ENCODE measurements around the gene ITPK1. TPM values are rescaled to one million over a fixed set of nuclear protein-coding genes. Genes with fewer than 3 reads are reported as not detected.

Gene ITPK1
- total RNA-seq, 1 experiment from 2014 or later, result 183 TPM

GRCh38 chr14:93046705-93047050 is 69.0 kb downstream of the ITPK1 start:
- DNase-seq (ENCODE audit: extremely low read depth, low read depth), result no peak

DNA sequence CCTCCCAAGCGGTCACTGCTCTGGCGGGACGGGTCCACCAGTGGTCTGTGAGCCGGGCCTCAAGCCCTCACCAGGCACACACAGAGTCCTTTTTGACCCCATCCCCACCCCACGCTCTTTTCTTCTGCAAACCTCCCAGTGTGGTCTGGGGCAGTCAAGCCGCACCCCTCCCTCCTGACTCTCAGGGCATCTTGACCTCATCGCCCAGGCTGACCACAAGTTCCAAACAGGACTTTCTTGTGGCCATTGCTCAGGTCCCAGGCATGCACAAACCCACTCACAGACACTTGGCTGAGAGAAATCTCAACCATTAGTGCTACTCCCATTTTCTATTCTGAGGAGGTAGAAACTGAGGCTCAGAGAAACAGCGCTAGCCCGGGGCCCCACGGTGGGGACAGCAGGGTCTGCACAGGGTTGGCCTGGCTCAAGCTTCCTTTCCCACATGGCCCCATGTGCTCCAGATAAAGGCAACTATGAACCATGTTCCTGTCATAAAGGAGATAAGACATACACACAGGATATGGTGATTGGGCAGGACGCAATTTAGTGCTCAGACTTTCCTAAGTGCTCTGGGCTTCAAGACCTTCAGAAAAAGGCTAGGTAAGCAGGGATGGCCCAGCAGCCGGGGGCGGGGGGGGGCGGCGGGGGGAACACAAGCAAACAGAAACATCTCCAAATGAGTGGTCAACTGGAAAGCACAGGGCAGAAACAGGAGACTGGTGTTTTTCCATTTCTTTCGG is 69.6 kb downstream of the ITPK1 start:
- DNase-seq (ENCODE audit: extremely low read depth, low read depth), result no peak

GRCh38 chr14:93045211-93045674 is 70.5 kb downstream of the ITPK1 start:
- no peak for DNase-seq (ENCODE audit: extremely low read depth, low read depth)

DNA sequence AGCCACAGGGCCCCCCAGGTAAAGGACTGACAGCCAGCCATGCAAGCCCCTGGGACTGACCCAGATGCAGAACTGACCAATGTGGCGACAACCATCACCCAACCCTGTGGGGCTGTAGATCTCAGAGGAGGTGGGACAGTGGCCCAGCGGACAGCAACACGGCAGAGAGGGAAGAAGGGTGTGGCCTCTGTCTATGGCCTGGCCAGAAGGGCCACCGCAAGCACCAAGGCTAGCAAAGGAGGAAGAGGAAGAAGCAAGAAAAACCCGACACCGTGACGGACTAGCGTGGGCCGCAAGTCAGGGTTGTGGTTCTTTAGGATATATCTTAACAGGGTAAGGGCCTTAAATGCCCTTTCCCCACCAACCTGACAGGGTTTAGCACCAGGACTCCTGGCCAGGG is 71.2 kb downstream of the ITPK1 start:
- no peak for DNase-seq (ENCODE audit: extremely low read depth, low read depth)

- DNase-seq (ENCODE audit: extremely low read depth, low read depth), result no peak
Observed at GRCh38 chr14:93044121-93044520, 71.6 kb downstream of the ITPK1 start.

GRCh38 chr14:93042968-93043940 is 72.5 kb downstream of the ITPK1 start:
- peak; percentile 15 for DNase-seq (ENCODE audit: extremely low read depth, low read depth)

DNA sequence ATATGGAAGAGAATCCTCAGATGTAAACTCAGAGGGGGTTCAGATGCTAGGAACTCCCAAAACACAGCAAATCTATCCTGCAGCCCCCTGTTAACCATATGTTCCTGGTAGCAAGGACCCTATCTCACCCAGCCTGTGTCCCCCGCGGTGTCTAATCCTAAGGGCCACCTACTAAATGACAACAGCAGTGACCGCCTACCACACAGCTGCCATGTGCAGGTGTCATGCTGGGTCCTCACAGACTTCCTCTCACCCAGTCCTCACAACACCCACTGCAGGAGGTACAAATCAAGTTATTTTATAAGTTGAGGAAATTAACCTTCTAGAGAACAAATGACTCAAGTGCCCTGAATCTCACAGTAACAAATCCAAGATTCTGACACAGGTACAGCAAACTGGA is 73.9 kb downstream of the ITPK1 start:
- DNase-seq (ENCODE audit: extremely low read depth, low read depth), result no peak

- no peak for DNase-seq (ENCODE audit: extremely low read depth, low read depth)
Observed at GRCh38 chr14:93040982-93041381, 74.7 kb downstream of the ITPK1 start.

DNA sequence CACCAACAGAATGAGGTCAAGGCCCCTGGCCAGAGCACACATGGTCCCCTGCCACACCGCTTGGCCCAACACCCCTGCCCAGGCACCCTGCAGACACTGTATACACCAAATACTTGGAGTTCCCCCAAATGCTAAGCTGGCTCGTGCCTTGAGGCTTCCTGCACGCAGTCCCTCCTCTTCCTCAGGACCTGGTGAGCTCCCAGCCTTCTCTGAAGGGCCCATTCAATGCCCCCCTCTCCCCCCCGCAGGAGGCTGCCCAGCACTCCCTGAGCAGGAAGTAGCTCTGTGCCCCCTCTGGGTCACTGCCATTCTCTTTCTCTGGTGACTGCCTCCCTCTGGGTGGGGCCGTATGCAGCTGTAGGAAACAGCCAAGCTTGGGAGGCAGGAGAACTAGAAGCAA is 75.3 kb downstream of the ITPK1 start:
- DNase-seq (ENCODE audit: extremely low read depth, low read depth), result no peak

DNA sequence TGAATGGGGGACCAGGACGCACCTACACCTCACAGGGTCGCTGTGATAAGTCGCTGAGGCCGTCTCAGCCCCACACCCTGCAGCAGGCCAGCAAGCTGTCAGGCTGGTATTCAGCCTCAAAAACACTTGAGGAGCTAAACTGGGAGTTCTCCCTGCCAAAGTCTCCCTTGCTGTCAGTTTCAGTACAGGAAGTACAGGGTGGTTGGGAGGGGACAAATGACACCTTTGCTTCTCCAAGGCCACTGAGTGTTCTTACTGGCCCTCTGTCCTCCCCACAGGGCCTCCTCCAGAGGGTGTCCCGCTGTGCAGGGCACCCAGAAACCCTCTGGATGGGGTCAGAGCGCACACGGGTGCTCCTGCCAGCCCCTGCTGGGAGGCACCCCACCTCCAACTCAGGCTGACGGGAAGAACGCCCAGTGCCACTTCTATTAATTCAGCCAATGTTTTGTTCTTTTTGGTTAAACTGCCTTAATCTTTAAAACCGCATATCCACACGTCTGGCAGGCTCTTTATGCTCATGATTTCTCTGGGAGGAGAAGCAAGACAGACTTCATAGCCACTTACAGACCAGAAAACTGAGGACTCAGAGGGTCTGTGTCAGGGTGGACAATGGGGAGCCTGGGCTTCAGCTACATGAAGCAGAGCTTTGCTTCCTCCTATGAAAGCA is 75.9 kb downstream of the ITPK1 start:
- DNase-seq (ENCODE audit: extremely low read depth, low read depth), result no peak

DNA sequence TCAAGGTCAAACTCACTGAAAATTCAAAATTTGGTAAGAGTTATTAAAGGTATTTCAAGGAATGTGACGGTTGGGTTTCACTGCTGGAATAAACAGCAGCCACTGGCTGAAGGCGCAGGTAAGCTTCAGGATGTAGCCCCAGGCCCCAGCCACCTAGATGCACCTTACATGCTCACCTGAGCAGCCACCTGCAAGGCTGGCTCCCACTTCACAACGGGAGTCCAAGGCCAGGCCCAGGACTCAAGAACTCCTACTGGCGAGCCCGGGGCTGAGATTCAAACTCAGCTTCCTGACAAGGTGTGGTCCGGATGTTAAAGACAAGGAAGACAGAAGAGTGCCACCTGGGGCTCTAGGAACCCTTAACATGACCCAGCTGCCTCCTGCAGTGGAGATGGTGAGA is 78.4 kb downstream of the ITPK1 start:
- DNase-seq (ENCODE audit: extremely low read depth, low read depth), result no peak

DNA sequence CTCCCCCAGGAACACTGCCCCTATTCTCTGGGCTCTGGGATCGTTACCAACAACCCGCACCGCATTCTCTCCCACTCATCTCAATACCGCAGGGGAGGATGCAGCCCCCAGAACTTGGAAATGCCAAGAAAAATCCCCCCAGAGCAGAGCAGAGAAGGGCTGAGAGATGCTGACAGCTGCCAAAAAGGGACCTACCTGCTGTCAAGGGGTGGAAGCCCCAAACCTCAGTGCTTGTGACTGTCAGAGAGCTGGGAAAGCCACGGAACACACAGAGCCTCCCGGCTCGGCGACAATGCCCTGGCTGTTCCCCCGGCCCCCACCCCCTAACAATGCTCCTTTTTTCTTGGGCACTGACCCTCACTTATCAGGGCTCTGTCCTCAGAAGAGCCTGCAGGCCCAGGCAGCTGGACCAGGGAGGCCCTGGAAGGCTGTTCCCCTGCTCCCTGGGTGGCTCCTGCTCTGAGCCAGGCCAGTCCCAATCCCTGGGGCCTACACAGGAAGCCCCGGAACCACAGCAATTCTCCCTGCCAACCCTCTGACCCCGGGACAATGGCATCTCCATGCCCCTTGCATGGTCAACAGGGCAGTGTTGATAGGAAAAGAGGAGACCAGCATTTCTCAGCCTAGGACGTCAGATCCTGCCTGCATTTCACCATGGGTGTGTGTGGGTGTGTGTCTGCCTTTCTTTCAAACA is 78.9 kb downstream of the ITPK1 start:
- no peak for DNase-seq (ENCODE audit: extremely low read depth, low read depth)

- DNase-seq (ENCODE audit: extremely low read depth, low read depth), result no peak
Observed at GRCh38 chr14:93035917-93036651, 79.6 kb downstream of the ITPK1 start.

- no peak for DNase-seq (ENCODE audit: extremely low read depth, low read depth)
Observed at GRCh38 chr14:93035585-93035916, 80.2 kb downstream of the ITPK1 start.

GRCh38 chr14:93034671-93034994 is 81.1 kb downstream of the ITPK1 start:
- no peak for DNase-seq (ENCODE audit: extremely low read depth, low read depth)

DNA sequence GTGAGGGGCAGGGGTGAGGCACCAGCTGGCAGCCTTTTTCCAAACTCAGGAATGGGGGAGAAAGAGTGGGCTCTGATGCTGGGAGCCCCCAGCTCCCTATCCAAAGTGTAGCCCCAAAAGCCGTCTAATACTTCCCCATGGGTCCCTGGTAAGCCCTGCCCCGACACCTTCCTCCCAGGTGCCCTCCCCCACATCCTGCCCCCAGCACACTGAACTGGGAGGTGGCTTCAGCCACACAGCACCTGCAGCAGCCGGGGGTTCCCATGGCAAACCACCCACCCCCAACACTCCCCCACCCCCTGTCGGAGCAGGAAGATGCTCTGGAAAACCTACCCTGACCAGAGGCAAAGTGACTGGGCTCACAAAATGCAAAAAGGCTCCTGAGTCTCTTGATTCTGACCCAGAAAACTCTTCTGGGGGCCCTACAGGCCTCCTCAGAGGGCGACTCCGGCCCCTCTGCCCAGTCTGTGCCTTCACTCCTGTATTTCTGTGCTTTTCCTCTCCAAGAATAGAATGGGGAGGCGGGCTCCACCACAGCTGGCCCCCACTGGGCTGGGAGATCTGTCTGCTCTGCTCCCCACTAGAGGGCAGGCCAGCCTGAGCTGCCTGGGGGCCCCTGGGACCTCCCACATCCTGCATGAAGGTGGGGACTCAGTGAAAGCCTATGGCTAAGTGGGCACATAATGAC is 81.6 kb downstream of the ITPK1 start:
- DNase-seq (ENCODE audit: extremely low read depth, low read depth), result no peak

GRCh38 chr14:93033084-93033982 is 82.4 kb downstream of the ITPK1 start:
- no peak for DNase-seq (ENCODE audit: extremely low read depth, low read depth)

DNA sequence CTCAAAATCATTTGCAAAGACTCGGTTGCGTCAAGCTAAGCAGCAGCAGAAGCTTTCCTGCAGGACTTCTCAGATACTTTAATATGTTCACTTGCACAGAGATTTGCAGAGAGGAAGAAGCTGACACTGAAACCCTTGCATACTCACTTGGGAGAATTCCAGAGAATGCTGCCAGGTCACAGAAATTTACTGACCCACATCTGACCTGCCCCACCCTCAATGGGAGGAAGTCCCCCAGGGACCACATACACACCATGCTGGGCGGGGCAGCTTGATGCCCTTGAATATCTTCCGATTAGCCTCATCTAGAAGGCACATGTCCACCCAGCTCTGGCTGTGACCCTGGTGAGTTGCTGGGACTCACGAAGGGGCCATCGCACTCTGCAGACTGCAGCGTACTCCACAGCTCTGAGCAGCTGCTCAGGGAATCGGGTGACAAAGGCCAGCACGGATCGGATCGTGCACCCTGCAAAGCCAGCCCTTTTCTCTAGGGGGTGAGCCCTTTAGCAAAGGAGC is 83.2 kb downstream of the ITPK1 start:
- peak; percentile 59 for DNase-seq (ENCODE audit: extremely low read depth, low read depth)
